Suppressor macrophage (primary cell): ENCODE measurements around the gene SV2C.
"Not testable (repeated sequence)": the region's sequence is repeated elsewhere in the genome, so short reads cannot be mapped to it uniquely, and the experiment has no call there.

Source experiments
- DNase-seq, 4 experiments: peaks; one replicate each; pipeline ENCODE4 v3.0.0-alpha.2; 2020 to 2022

SV2C gene

DNA sequence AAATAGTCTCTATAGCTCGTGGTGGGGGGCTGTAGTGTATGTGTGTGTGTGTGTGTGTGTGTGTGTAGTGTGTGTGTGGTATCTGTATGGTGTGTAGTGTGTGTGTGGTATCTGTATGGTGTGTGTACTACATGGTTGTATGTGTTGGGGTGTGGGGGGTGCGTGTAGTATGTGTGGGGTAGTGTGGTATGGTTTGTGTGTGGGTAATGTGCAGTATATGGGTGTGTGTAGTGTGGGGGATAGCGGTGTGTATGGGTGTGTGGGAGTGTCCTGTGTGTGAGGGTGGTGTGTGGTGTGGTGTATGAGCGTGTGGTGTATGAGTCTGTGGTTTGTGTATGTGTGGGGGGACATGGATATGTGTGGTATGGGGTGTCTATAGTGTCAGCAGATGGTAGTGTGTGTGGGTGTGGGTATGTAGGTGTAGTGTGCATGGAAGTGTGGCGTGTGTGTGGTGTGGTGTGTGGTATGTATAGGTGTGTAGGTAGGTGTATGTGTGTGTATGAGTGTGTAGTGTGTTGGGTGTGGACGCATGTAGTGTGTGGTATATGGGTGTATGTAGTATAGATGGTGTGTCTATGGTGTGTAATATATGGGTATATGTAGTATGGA, 174.1 kb downstream of the SV2C start:
- DNase-seq: no peak

DNA sequence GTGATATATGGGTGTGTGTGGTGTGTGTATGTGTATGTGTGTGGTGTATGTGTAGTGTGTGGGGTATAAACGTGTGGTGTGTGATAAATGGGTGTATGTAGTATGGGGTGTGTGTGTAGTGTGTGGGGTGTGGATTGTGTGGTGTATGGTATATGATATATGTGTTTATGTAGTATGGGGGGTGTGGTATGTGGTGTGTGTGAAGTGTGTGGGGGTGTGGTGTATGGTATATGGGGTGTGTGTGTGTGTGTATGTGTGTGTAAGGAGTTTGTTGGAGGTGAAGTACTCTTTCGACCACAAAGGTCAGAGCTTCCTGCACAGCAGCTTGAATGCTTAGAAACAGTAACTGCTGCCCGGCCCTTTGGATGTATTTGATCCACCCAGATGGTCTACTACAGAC, 174.7 kb downstream of the SV2C start:
- DNase-seq: no peak

DNA sequence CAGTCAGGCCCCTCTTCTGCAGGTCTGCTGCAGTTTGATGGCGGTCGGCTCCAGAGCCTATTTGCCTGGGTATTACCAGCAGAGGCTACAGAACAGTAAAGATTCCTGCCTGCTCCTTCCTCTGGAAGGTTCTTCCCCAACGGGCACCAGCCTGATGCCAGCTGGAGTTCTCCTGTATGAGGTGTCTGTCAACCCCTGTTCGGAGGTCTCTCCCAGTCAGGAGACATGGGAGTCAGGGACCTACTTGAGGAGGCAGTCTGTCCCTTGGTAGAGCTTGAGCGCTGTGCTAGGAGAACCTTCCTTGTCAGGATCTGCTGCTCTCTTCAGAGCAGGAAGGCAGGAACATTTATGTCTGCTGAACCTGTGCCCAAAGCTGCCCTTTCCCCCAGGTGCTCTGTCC, 181.5 kb downstream of the SV2C start:
- no peak for DNase-seq

DNA sequence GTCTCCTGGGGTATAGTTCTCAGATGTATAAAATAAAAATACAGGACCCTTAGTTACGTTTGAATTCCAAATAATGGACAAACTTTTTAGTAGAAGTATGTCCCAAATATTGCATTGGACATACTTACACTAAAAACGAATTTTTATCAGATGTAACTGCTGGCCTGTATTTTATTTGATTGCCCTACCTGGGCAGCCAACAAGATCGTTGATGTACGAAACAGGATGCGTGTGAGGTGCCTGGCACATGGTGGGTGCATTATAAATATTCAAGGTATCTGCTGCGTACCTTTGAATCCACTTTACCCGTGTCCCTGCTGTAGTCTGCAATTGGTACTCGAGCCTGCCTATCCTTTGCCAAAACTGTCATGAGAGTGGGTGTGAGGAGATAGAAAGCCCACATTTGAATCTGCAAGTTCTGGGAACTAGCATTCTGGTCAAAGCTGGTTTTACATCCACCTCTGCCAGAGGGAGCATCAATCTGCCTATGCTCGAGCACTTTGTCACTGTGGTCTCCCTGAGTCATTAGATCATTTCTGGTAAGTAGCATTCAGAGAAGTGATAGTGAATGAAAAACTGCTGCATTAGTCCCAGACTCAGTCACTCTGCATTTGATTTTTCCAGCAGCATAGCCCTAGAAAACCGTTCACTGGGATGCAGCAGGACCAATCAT, 186.2 kb downstream of the SV2C start:
- peak in 2 of 4 experiments; percentile 28 to 52 for DNase-seq

DNA sequence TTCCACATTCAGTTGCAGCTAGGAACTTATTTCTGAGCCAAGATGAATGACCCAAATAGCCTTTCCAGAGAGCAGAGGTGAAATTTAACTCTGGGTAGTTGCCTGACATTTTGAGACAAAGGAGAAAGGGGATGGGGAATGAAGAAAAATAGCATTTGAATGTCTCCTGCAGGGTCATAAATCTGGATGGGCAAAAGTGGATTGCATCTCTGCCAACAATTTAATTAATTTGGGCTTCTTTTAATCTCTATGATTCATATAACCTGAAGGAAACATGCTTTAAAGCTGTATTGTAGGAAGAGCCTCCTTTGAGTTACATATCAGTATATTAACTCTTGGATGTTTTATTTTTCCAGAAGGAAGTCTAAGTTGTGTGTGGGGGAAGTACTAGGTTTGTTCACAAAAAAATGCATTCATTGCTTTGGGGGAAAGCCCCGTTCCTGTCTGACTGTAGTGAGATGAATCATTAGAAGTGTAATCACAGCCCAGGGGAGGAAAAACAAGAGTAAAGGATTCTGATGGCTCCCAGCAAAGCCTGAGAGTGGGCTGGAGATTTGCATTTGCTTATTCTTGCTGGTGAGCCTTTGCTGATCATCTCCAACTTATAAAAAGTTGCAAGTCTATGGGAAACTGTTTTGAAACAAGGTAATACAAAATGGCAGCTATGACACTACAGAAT, 186.9 kb downstream of the SV2C start:
- DNase-seq: peak; percentile 64 to 86 (median 74)

DNA sequence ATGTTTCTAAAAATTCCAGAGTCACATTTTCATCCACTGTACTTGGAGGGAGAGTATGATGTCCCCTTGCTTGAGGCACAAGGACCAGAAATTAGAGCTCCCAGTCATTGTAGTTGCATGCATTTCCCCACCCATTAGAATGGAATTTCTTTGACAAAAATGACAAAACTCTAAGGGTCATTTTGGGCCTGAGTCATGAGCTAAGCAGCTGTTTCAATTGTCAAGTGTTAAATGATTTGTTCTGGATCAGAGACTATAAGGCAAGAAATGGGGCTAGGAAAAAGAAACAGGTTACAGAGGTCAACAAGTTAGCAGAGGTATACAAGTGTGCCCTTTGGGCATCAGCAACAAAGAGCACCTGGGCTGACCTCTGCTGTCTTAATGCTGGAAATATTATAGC, 188.7 kb downstream of the SV2C start:
- DNase-seq: no peak

DNA sequence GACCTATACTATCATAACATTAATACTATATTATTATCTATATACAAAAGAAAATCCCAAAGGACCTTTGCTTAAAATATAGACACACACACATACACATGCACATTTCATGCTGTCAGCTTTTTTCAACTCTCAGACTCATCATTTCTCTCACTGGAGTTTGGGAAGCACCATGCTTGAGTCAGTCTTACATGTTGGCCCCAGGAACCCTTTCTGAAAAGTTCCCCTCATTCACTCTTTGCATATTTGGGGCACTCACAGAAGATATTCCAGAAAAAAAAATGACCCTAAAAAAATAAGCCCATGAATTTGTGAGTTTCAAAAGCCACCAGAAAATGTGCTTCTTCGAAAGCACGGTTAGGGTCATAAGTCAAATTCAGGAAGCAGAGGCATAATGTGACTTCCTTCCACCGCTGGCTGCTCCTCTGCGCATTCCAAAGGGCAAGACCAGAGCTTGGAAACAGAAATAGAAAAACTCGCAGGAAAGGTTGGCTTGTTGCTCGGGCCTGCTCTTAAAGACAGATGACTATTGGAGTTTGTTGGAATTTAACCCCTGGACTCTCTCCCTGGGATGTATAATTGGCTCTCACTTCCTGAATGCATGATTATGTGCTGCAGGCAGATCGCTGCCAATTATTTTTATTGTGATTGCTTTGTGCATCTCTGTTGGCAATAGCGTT, 190.2 kb downstream of the SV2C start:
- peak; percentile 66 to 80 (median 76) for DNase-seq

DNA sequence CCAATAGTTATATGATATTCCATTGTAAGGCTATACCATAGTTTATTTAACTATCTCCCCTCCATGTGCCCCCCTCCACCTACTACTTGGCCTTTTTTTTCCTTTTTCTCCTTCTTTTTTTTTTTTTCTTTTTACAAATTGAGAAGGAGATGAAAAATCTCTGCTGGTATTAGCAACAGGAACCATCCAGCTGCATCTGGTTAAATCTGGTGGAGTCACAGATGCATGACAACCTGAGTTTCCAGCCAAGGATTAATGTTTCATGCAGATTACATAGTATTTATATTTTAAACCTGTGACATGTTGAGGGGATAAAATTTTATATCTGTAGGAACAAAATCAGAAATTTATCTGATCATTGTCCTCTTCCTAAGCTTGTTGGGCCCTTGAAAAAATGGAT, 191.4 kb downstream of the SV2C start:
- DNase-seq: no peak

DNA sequence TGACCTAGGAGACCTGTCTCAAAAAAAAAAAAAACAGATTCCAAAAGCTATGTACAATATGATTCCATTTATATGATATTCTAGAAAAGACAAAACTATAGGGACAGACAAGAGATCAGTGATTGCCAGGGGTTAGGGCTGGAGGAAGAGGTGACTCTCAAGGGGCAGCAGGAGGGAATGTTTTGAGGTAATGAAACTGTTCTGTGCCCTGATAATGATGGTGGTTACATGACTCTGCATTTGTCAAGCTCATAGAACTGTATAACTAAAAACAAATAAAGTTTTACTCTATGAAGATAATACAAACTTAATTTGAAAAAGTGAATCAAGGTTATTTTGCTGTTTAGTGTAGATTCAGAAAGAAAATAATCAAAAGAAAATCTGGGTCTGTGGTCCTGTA, 194.6 kb downstream of the SV2C start:
- DNase-seq: no peak

DNA sequence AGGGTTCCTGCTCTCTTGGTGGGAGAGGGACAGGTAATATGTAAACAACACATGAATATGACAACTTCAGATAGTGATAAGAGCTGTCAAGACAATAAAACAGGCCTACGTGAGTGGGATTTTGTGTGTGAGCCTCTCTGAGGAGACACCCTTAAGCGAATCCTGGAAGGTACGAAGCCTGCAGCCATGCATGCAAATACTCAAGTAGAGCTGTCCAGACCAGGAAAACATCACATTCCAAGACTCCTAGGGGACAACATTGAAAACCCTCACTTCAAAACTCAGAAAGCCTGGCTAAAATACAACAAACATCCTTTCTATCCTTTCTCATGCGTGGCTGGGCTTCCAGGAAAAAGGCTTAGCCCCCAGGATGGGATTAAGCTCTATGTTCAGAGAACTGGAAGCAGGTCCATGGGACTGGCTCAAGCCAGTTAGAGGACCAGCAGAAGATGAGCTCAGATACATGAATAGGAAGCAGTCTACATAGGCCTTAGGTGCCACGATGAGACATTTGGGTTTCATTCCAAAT, 195.1 kb downstream of the SV2C start:
- DNase-seq: no peak

DNA sequence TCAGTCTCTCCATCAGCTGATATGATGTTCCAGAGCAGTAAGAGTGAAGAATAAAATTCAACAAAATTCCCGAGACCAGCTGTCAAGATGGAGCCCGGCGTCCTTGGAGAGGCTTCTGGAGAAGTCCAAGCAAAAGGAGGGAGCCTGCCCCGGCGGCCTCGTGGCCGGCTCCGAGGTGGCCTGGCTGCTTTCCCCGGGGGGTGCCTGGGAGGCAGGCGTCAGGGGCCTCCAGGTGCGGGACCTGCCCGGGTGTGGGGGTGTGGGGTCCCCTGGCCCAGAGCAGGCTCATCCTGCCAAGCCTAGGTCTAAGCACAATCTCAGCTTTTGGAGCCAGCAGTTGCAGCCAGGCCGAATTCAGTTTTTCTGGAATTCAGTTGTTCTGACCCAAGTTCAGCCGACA, 197.3 kb downstream of the SV2C start:
- DNase-seq: no peak

DNA sequence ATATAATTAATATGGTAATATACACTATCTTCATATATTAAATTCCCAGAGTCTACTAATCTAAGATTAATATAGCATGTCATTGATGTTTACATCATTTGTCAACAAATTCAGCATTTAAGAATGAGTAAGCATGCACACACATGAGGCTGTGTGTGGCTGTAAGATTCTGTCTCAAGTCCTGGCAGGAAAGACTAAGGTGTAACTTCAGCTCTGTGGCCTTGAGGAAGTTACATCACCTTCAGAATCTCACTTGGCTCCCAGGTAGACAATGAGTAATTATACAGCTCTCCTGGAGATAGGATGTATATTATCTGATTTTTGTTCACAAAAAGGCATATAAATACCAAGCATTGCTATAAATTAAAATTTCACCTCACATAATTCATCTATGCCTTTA, 200.5 kb downstream of the SV2C start:
- no peak for DNase-seq

DNA sequence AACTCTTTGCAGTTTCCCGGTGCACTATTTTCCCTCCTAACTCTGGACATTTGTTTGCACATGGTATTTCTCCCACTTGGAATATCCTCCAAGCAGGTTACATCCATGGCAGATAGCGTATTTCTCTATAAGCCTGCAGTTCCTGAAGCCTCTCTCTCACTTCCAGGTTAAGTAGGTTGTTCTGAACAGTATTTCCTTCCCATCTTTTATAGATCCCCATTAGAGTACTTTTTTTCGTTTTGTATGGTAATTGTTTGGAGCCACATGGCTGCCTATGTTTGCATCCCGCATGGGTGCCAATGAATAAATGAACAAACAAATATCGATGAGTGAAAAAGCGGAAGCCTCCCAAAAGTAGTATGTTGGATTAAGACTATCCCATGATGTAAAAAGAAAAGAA, 206.5 kb downstream of the SV2C start:
- DNase-seq: no peak

DNA sequence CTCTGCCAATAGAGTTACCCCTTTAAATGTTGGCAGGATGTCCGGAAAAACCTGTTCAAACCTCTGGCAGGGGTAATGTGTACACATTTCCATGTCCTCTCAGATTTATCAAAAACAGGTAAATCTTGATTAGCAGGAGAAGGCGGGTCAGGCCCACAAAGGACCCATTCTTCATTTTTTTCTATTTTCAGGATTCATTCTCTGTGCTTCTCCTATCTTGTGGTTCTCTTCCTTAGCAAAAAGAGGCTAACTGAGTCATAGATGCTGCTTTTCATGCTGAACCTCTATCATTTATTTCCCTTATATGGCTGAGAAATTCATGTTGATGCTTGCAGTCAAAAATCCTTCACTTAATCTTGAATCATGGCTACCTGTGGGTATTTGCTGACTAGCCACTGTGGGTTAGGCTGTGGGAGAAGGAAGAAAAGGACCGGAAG, 207.2 kb downstream of the SV2C start:
- no peak for DNase-seq

DNA sequence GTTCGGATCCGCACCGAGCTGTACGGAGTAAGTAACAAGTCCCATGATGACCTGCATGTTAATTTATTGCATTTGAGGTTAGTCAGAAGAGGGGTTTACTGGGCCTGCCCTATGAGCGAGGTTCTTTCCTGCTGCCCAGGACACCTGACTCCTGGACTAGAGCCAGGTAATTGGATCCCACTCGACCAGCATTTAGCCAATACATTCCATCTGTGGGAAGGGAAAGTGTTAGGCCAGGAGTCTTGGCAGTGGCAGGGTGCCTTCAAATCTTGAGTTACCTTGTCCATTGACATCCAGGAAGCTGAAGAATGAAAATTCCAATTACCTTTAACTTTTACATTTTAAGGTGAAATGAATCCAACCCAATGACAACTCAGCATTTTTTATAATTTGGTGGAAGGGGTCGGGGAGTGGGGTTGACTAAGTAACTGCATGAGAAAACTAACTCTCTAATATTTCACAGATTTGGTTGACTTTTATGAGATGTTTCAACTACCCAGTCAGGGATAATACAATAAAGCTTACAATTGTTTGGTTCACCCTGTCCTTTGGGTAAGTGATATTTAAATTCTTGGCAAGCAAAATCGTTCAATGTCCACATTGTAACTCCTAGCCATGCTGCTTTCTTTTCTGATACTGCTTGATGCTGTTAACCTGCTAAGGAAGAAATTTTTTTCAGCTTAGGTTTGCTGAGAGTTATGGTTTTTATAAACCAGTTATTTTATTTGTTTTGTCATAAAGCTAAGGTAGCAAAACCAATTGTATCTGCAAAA, 208.3 kb downstream of the SV2C start:
- DNase-seq: no peak

DNA sequence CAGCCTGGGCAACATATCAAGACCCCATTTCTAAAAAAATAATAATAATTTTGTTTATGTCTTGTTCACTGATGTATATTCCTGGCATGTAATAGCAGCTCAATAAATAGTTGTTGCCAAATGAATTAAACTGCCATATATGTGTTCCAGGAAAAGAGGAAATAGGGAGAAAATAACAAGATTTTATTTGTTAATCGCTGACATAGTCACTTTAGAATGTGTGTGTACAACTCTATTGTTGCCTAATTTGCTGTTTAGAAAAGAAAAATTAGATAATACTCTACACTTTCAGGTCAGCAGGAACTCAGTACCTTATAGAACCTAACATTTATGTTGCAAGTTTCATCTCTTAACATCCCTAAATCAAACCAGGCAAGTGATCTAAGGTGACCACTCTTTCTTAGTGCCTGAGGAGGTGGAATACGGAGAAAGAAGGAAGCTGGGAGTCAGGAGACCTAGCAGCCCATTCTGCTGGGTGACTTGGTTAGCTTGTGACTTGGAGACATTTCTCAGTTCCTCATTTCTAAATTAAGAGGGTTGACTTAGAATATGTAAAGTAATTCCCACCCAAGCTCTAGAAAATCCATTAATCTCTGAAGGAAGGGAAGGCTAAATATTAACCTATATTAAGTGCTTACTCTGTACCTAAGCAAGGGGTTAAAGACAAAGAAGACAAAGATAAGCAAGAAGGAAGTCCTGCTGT, 209.6 kb downstream of the SV2C start:
- DNase-seq: peak; percentile 82 to 96 (median 92)

DNA sequence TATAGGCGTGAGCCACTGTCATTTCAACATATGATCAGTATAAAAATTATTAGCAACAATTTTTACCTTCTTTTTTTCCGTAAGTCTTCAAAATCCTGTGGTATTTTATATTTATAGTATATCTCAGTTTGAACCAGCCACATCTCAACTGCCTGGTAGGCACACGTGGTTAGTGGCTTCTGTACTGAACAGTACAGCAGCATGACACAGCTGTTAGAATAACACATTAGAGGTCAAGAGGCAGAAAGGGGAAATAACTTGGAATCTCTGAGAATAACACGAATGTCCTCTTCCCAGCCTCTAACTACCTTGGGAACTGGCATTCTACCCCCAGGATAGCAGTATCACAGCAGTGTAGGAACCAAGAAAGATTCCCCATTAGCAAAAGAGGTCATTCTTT, 211.4 kb downstream of the SV2C start:
- peak; percentile 72 to 92 (median 85) for DNase-seq

DNA sequence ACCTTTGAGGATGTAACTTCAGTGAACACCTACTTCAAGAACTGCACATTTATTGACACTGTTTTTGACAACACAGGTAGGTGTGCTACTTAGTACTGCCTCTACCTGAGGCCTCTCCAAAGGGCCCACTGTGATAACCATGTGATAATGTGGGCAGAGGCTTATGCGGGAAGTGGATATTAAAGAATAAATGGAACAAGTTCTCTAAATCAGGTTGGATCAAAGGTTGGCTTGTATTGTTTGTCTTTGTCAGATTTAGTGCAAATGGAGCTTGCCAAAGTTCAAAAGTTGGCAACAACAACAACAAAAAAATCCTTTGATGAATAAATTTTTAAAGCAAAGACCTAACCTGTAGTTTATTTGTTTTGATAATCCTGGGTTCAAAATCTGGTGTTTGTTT, 215.7 kb downstream of the SV2C start:
- DNase-seq: no peak

DNA sequence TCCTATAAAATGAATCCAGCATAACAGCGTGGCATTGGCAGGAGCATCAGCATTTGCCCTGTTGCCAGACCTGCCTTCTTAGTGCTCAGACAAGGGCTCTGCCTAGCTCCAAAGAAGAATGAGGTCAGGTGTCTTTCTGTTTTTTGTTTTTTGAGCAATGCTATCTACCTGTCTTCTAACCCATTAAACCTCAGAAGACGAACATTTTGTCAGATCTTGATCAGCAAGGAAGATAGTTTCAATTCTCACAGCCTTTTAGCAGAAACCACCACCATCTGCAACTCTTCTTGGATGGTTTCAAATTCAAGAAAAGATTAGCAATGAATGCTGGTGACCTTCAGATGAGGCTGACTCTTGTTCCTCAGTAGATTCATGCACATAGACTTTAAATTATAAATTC, 216.4 kb downstream of the SV2C start:
- DNase-seq: no peak

DNA sequence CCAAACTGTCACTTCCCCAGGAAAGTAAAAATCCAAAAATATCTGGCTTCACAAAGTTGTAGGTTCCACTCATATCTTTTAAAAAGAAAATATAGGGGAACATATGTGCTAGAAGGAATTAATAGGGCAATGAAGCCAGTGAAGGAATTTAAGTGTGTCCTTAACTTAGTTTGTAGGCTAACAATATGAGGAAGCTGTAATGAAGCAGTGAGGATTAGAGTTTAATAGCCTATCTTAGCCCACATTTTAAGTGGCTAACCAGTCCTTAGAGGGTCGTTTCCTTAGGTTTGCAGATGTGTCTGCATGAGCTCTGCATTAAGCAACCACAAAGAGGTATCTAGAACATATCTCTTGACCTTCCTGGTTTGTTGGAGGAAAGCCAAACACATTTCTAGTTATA, 218.7 kb downstream of the SV2C start:
- peak in 1 of 4 experiments; percentile 40 for DNase-seq

DNA sequence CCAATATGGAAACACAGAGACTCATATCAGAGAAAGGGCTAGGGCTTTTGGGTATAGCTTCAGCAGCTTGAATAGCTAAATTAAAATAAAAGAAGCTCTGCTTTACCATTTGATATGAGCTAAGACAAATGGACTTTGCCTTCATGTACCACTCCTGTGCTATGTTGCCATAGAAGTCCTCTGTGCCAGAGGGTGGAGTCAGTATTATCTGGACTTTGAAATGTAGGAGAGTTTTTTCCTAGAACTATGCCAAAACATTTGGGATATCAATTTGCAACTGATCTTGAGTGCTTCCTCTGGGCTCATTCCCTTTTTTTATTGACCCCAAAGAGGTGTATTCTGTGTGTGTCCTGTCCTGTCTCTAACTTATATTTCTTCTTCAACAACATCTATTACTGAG, 219.5 kb downstream of the SV2C start:
- DNase-seq: not testable (repeated sequence)

DNA sequence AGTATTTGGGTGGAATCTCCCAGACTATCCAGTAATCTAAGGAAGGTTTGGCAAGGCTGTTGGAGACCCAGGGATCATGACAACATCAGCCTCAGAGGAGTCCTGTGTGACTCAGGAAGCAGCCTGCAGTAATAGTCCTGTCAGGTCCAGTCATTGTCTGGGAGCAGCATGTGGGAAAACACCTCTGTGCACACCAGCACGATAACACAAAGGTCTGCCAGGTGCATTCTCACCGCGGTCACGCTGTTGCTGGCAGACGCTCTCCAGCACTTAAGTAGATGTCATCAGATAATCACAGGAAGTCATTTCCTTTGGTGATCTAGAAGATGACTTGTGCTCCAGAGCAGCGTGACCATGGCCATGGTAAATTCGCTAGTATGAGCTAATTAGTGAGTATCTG, 220.7 kb downstream of the SV2C start:
- peak; percentile 18 to 53 (median 38) for DNase-seq
